Bone marrow (tissue), 2 donors: ENCODE results near the gene DENND1B.
"Not testable (repeated sequence)": the region's sequence is repeated elsewhere in the genome, so short reads cannot be mapped to it uniquely, and the experiment has no call there.

ENCODE experiments used
- DNase-seq, 2 donors: peaks; one replicate each; lab custom pipeline; 2025; lab: John Stamatoyannopoulos, UW

The DENND1B gene

DNA sequence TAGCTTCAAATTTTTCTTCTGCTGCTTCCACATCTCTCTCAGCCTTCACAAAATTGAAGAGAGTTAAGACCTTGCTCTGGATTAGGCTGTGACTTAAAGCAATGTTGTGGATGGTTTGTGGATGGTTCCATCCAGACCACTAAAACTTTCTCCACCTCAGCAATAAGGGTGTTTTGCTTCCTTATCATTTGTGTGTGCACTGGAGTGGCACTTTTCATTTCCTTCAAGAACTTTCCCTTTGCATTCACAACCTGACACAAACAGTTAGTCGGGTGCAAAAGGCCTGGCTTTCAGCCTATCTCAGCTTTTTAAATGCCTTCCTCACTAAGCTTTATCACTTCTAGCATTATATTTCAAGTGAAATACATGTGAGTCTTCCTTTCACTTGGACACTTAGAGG is 30.3 kb downstream of the DENND1B start:
- no peak for DNase-seq

- DNase-seq: no peak
Measured at GRCh38 chr1:197743578-197743977, 31.7 kb downstream of the DENND1B start.

- no peak for DNase-seq
Measured at GRCh38 chr1:197740992-197741391, 34.3 kb downstream of the DENND1B start.

- DNase-seq: no peak
Measured at GRCh38 chr1:197738927-197739326, 36.4 kb downstream of the DENND1B start.

GRCh38 chr1:197737916-197738315 is 37.4 kb downstream of the DENND1B start:
- no peak for DNase-seq

GRCh38 chr1:197736685-197737084 is 38.6 kb downstream of the DENND1B start:
- DNase-seq: no peak

- no peak for DNase-seq
Measured at GRCh38 chr1:197735461-197735860, 39.8 kb downstream of the DENND1B start.

DNA sequence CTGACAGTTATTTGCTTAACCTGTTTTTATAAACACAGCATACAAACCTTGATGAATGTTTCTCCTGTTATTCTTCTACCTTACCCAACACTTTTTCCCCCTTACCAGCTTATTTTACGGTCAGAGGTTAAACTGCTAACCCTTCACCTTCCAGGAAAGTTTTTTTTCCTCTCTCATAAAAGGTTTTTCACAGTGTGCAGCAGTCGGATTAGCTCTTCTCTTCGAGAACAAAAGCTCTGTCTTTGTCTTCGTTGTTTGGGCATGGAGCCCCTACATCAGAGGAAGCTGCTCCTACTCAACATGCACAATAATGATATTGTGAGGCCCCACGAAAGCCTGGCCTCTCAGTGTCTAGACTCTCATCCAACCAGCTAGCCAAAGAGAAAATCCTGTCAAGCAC is 42.0 kb downstream of the DENND1B start:
- DNase-seq: no peak

DNA sequence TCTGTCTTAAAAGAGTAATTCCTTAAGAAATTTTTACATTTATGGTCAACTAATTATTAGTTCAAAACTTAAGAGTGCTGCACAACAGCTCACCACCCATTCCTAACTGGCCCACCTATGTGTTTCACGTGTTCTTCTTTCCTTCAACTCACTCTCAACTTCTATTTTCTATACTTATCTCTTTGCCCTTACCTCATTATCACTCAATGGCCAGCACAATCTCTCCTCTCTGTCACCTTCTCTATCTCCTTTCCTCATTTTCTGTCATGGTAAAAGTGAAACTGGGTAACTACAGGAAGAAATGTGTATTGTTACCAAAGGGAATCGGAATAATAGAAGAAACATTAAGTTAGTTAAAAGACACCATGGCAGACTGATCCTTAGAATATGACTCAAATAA is 43.1 kb downstream of the DENND1B start:
- no peak for DNase-seq

DNA sequence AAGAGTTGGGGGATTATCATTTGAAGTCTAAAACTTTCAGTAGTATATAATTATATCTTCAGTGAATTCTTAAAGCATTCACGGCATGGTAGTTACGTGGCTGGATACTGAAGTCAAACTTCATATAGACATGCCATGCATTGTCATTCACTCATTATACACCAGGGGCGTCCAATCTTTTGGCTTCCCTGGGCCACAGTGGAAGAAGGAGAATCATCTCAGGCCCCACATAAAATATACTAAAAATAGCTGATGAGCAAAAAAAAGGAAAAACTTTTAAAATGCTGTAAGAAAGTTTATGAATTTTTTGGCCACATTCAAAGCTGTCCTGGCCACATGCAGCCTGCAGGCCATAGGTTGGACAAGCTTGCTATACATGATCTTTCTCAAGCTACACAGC is 43.8 kb downstream of the DENND1B start:
- no peak for DNase-seq

DNA sequence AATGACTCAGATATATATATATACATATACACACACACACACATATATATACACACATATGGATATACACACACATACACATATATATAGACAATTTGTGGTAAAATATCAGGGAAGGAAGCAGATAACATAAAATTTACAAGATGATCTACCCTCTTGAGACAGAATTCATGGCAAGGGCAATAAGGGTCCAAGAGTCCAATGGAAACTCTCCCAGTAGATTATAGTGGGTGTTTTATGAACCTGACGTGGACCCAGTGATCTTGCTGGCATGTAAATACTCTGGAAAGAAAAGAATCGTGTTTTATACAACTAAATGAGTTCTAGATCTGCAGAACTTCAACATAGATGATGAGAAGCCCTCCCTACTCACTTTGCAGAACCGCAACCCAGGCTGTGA is 49.3 kb downstream of the DENND1B start:
- DNase-seq: no peak

DNA sequence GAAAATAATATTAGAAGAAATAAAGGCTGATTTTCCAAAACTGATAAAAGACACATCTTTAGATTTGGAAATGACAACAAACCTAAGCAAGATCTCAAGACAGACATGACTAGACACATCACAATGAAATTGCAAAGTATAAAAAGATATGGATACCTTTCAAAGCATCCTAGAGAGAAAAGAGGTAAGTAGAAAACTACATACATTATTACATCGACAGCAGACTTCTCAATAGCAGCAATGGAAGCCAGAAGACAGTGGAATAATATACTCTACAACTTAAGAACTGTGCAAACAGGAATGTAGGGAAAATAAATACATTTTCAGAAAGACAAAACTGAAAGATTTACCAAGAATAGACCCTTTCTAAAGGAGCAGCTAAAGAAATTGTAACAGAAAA is 50.2 kb downstream of the DENND1B start:
- no peak for DNase-seq

DNA sequence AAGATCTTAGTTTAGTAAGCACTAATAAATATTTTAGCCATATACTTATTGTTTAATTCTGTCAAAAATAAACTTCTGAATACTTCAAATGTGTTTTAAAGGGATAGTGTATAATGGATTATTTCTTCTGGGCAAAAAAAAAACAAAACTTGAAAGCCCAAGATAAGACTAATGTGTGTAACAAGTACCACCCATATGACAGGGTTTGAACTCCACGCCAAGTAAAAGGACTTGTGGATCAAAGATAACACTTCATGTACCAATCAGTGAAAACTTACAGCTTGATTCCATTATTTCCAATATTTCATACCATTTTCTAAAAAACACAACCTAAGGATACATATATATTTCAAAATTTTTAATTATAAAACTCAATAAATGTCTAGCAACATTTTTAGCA is 59.5 kb downstream of the DENND1B start:
- no peak for DNase-seq

DNA sequence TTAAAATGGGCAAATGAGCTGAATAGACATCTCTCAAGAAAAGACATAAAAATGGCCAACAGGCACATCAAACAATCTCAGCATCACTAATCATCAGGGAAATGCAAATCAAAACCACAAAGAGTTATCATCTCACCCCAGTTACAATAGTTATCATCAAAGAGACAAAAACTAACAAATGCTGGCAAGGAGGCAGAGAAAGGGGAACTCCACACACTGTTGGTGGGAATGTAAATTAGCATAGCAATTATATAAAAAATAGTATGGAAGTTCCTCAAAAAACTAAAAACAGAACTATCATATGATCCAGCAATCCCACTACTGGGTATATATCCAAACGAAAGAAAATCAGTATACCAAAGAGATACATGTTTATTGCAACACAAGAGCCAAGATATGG is 68.7 kb downstream of the DENND1B start:
- DNase-seq: no peak

- DNase-seq: no peak
Measured at GRCh38 chr1:197705941-197706340, 69.3 kb downstream of the DENND1B start.

GRCh38 chr1:197700688-197701087 is 74.6 kb downstream of the DENND1B start:
- not testable (repeated sequence) for DNase-seq

- no peak for DNase-seq
Measured at GRCh38 chr1:197696372-197696771, 78.9 kb downstream of the DENND1B start.

DNA sequence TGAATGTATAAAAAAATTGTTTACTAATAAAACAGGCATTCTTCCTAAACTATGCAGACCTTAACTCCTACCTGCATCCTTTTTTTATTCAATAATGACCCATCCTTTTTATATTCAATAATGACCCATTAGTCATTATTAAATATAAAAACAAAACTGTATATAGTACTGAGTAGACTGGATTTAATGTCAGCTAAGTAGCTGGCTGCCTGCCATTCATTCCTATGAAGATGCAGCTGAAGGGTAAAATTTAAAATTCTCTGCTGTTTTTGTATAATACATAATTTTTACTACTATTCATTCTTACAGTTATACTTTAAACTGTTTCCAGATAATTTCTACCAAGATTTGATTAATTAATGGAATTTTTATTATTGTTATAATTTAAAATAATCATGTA is 79.3 kb downstream of the DENND1B start:
- no peak for DNase-seq

- DNase-seq: no peak
Measured at GRCh38 chr1:197692965-197693364, 82.3 kb downstream of the DENND1B start.

- no peak for DNase-seq
Measured at GRCh38 chr1:197691816-197692215, 83.5 kb downstream of the DENND1B start.

DNA sequence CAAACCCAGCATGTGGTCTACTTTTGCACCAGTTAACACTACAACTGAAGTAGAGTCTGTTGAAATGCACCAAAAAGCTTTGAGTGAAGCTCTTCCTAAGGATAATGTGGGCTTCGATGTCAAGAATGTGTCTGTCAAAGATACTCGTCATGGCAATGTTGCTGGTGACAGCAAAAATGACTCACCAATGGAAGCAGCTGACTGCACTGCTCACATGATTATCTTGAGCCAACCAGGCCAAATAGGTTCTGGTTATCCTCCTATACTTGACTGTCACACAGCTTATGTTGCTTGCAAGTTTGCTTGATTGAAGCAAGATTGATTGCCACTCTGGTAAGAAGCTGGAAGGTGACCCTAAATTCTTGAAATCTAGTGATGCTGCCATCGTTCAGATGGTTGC is 85.2 kb downstream of the DENND1B start:
- DNase-seq: no peak

GRCh38 chr1:197688233-197688632 is 87.0 kb downstream of the DENND1B start:
- no peak for DNase-seq

- no peak for DNase-seq
Measured at GRCh38 chr1:197686702-197687355, 88.5 kb downstream of the DENND1B start.

DNA sequence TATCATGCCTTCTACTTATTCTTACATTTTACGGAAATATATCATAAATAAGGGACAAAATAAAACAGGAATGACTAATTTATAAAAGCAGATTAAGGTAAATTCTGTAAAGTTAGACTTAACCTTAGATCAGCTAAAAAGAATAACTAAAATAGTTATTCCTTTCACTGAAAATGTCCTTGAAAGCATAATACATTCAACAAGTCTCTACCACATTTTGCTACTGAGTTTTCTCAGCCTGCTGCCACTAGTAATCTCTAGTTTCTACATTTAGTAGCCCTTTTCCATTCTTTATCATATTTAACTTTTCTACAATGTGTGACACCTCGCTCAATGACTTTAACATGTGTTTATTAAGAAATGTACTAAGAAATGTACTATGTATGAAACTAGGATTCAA is 89.0 kb downstream of the DENND1B start:
- no peak for DNase-seq

- no peak for DNase-seq
Measured at GRCh38 chr1:197685785-197686184, 89.5 kb downstream of the DENND1B start.
